Tibial nerve (tissue), 4 donors: ENCODE results near the gene WDR45B.

ENCODE experiments used
- CTCF ChIP-seq, 5 experiments: fragments of 200-600 bp in 3 of 5; fragments of 450-650 bp in 2 of 5; sonication (generic) in 3 of 5; IDR thresholded peaks; one replicate each; pipeline ENCODE4 v1.5.1; 2016 to 2019; ENCODE audit warnings: antibody characterized with exemption in 5 of 5, mild to moderate bottlenecking in 3 of 5, moderate library complexity in 2 of 5
- EP300 ChIP-seq, 2 donors: sonication (generic); formaldehyde crosslinking; IDR thresholded peaks; one replicate each; pipeline ENCODE4 v1.6.1; 2017; ENCODE audit warnings: antibody characterized with exemption in 2 of 2, mild to moderate bottlenecking in 1 of 2
- POLR2A ChIP-seq, 2 donors: fragments of 450-650 bp; IDR thresholded peaks; one replicate each; pipeline ENCODE4 v1.6.1; 2017; ENCODE audit warnings: antibody characterized with exemption in 2 of 2, mild to moderate bottlenecking in 2 of 2, moderate library complexity in 2 of 2

- TF ChIP-seq EP300 (IDR thresholded peaks at IDR 0.05) (no peak), CTCF (IDR thresholded peaks at IDR 0.05) (no peak), POLR2A (IDR thresholded peaks at IDR 0.05) (no peak)
These were observed 7.3 kb upstream of the WDR45B start for GRCh38 chr17:82655523-82655922.
